Adrenal gland (tissue), 5 donors: ENCODE data around the gene CDCA7.

ENCODE experiments used
- CTCF ChIP-seq, 6 experiments: fragments of 450-650 bp in 4 of 6; fragments of 200-600 bp in 2 of 6; sonication (generic) in 1 of 6; IDR thresholded peaks; 1 replicate in 5 of 6; 2 replicates in 1 of 6; pipeline versions ENCODE4 v1.5.1 to v1.8.0; 2016 to 2021; ENCODE audit warnings: antibody characterized with exemption in 6 of 6, mild to moderate bottlenecking in 2 of 6, moderate library complexity in 1 of 6
- POLR2A ChIP-seq, 2 donors: fragments of 450-650 bp; IDR thresholded peaks; one replicate each; pipeline ENCODE4 v1.6.1; 2017; ENCODE audit warnings: antibody characterized with exemption in 2 of 2, mild to moderate bottlenecking in 2 of 2, moderate library complexity in 1 of 2
- donor health status: DM: no; HTN: no; CAD: no.

- no peak for TF ChIP-seq CTCF (IDR thresholded peaks at IDR 0.05)
- no peak for TF ChIP-seq POLR2A (IDR thresholded peaks at IDR 0.05)
These were observed 31.3 kb upstream of the CDCA7 start for GRCh38 chr2:173323371-173323770.
